GM12891 (cell line): ENCODE data around the gene SNX9.

Experiments used
- DNase-seq: peaks from one replicate; pipeline ENCODE4 v3.0.0; 2011; ENCODE audit warnings: low spot score; ENCODE audit not compliant: insufficient read length
- FAIRE-seq: peaks from 2 replicates; lab custom pipeline; 2011; peaks lifted over from hg19 to GRCh38; lab: Jason Lieb, UNC
- PAX5 ChIP-seq: IDR thresholded peaks from 2 replicates; pipeline ENCODE4 v1.6.1; 2011; ENCODE audit warnings: low read length, moderate library complexity, mild to moderate bottlenecking; ENCODE audit not compliant: insufficient read depth, severe bottlenecking
- POLR2A ChIP-seq: IDR thresholded peaks from 2 replicates; pipeline ENCODE4 v1.6.1; 2011; ENCODE audit warnings: low read depth, low read length, control low read depth
- POLR2AphosphoS5 ChIP-seq: IDR thresholded peaks from 2 replicates; pipeline ENCODE4 v1.6.1; 2011; ENCODE audit warnings: low read depth, low read length, control low read depth
- POU2F2 ChIP-seq: IDR thresholded peaks from 2 replicates; pipeline ENCODE4 v1.6.1; 2011; ENCODE audit warnings: low read depth, mild to moderate bottlenecking, control low read depth, low read length, moderate library complexity
- SPI1 ChIP-seq: IDR thresholded peaks from 2 replicates; pipeline ENCODE4 v1.6.1; 2011; ENCODE audit warnings: low read depth, low read length, control low read depth
- TAF1 ChIP-seq: IDR thresholded peaks from 2 replicates; pipeline ENCODE4 v1.6.1; 2011; ENCODE audit warnings: low read depth, low read length, control low read depth

Gene SNX9

DNA sequence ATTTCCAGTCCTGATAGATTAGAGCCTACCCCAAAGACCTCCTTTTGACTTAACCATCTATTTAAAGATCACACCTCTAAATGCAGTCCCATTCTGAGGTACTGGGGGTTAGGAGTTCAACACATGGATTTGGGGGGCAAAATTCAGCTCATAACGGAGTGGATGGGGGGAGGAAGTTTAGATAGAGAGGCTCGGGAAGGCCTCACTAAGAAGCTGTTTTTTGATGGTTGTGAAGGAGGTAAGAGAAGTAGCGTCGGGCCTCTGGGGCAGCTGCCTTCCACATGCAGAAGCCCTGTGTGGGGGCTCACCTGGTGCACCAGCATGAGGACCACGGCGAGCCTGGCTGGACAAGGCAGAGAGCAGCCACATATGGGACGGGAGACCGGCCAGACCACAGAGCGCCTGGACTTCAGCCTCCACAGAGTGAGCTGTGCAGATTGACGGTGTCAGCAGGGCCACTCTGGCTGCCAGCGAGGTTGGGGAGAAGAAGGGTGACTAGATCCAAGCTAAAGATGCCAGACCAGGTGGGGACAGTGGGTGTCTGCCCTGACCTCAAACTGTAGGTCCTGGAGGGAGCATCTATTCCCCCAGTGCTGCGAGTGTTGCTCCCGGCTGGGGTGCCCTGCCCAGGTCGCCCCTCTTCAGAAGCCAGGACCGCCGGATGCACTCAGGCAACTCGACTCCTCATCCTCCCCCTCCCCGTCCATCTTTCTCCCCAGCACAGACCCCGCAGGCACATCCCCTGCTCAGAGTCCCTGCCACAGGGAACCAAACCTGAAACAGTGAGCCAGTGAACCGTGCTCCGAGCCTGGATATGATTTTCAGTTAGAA lies 153.5 kb downstream of the SNX9 start:
- FAIRE-seq = no peak
- TF ChIP-seq POLR2A = no peak
- no peak for TF ChIP-seq TAF1
- TF ChIP-seq PAX5 = no peak
- TF ChIP-seq POU2F2 = no peak
- no peak for TF ChIP-seq SPI1
- TF ChIP-seq POLR2AphosphoS5 = no peak
- no peak for DNase-seq

DNA sequence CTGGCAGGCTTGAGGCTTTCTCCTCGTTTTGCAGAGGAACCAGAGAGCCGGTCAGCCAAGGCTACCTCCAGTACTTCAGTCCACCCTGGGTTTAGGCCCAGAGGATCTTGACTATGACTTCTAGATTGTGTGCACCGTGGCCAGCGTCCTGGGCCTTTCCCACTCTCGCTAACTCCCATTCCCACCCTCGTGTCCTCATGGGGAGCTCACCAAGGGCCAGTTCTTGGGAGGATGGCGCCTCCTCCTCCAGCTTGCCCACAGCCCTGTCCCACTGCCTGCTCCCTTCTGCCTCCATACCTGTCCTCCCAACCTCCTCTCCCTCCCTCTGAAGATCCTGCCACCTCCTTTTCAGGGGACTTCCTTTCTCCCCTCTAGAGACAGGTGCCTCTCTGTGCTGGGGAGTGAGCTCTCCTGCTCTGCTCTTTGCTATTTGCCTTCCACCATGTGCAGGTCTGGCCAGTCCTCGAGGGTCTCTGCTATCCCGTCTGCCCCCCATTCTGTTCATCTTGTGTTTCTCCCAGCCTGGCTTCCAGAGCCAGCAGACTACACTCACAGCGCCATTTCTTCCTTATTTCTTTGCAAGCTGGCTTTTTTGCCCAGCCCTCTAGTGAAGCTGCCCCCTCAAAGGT lies 154.2 kb downstream of the SNX9 start:
- no peak for FAIRE-seq
- DNase-seq = no peak
- TF ChIP-seq POLR2AphosphoS5 (no peak), TAF1 (no peak), POU2F2 (no peak), POLR2A (no peak), PAX5 (no peak), SPI1 (no peak)

DNA sequence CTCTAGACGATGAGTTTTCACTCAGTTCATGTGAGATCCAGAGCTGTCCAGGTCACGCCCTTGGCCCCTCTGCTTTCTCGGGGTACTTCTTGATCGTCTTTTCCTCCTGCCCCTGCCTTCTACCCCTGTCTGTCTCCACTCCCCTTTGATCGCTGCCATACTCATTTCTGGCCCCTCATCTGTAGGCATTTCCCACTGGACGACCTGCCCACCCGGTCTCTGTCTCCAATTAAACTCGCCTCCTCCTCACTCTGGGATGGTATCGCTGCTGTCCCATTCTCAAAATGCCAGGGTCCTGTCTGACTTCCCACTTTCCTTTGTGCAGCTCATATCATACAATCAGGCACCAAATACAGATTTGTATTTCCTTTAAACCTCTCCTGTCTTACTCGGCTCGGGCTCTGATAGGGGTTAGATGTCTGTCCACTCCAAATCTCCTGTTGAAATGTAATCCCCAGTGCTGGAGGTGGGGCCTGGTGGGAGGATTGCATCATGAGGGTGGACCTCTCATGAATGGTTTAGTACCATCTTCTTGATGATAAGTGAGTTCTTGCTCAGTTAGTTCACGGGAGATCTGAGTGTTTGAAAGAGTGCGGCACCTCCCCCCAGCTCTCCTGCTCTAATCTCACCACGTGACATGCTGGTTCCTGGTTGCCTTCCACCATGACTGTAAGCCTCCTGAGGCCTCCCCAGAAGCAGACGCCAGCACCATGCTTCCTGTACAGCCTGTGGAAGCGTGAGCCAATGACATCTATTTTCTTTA lies 155.2 kb downstream of the SNX9 start:
- DNase-seq (no peak), FAIRE-seq (no peak)
- TF ChIP-seq TAF1 = no peak
- no peak for TF ChIP-seq POLR2A
- no peak for TF ChIP-seq POLR2AphosphoS5
- no peak for TF ChIP-seq SPI1
- no peak for TF ChIP-seq POU2F2
- TF ChIP-seq PAX5 = no peak

DNA sequence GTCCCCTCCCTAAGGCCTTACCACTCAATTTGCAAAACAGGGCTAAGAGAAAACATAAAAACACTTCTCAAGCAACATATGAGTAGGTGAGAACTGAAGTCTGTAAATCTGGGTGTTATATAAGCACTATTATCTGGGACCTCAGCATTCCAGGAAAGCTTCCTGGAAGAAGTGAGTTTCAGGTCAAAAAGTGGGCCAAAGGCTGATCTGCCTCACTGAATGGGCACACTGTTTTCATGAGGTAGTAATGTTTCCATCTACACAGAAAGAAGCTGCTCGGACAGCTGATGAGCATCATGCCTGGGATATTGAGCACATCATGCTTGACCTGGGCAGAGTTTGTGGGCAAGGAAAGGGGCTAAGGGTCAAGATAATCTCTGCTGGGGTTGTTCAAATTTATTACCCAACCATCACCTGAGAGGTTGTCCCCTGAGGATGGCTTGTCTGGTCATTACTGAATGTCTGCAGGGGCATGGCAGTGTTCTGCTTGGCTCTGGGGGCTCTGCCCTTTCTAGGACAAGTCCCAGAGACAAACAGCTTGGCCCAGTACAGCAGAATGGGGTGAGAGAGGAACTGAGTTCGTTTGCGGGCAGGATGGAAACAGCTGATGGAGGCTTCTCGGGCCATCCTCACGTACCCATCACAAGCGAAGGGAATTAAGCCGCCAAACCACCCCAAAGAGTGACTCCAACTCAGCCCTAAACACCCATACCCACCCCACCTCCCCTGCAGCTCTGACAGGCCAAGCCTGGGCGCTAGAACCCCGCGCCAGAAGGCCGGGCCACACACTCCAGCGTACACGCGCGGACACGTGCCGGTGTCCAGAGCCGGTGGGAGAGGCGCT lies 157.5 kb downstream of the SNX9 start:
- no peak for DNase-seq
- peak; percentile 43 for FAIRE-seq
- TF ChIP-seq SPI1 (0 out of 2 replicates have a peak, but pooled peaks have one; percentile 37), POU2F2 (no peak), TAF1 (no peak), PAX5 (no peak), POLR2A (no peak)

DNA sequence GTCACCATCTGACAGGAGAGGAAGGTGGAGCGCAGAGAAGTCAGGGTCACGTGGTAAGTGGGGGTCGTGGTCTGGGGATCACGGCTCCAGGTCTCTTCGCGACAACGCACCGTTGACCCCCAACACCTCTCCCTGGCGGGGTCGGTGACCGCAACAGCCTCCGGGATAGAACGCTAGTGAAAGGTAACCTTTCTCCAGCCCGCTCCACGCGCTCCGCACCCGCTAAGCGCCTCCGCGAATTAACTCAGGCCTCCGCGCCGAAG lies 158.0 kb downstream of the SNX9 start:
- FAIRE-seq = no peak
- DNase-seq = no peak
- TF ChIP-seq POU2F2 (no peak), PAX5 (no peak), POLR2A (no peak), TAF1 (no peak), POLR2AphosphoS5 (no peak), SPI1 (no peak)

DNA sequence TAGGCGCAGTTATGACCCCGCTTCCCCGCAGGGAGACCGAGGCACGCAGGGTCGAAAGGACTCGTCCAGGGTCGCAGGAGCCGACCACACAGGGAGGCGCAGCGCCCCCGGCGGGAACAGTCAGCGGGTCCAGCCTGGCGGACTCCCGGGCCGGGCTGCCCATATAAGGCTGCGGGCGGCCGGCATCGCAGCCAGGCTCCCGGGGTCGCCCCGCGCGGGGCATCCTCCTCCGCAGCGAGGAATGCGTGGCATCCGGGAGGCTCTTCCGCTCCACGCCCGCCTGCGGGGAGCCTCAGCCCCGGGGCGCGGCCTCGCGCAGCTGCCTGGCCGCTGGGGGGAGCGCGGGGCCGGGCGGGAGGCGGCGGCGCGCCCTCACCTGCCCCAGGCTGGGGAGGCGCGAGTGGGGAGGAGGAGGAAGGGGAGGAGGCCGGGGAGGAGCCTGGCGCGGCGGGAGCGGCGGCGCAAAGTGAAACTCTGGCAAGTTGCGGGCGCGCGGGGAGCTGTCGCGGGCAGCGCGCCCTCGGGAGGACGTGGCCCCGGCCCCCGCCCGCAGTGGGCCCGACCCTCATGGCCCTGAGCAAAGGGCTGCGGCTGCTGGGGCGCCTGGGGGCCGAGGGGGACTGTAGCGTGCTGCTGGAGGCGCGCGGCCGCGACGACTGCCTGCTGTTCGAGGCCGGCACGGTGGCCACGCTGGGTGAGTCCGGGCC lies 158.5 kb downstream of the SNX9 start, which contains the start of gene SYNJ2:
Gene SYNJ2 (plus strand): TSS at position 469 of the 707 bp plus-strand sequence. CDS start 99 bp downstream, at position 568.
- TF ChIP-seq SPI1 = no peak
- no peak for TF ChIP-seq POLR2A
- no peak for TF ChIP-seq POU2F2
- no peak for TF ChIP-seq TAF1
- no peak for TF ChIP-seq POLR2AphosphoS5
- no peak for TF ChIP-seq PAX5
- FAIRE-seq (no peak), DNase-seq (peak; percentile 67)

DNA sequence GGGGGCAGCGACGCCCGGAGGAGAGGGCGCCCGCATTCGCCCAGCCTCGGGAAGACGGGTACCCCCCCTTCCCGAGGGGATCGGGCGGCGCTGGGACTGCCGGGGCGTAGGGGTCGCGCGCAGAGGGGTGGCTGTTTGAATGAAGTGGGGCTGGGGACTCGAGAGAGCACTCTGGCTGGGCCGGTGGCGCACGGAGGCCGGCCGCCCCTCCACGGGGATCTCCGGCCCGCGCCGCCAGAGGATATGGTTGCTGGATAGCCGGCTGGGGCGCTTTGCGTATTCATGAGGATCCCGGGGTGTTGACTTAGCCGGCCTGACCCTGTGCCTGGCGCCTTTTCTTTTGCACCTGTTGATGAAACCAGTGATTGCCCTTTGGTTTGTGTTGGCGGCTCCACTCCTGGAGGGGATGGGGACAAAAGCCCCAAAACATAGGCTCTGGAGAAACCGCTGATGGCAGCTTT lies 159.1 kb downstream of the SNX9 start:
- no peak for FAIRE-seq
- DNase-seq = peak; percentile 26
- TF ChIP-seq PAX5 = no peak
- no peak for TF ChIP-seq TAF1
- TF ChIP-seq POU2F2 = no peak
- no peak for TF ChIP-seq POLR2A
- no peak for TF ChIP-seq SPI1
- no peak for TF ChIP-seq POLR2AphosphoS5
